Uterus (tissue), 2 donors: ENCODE measurements around the gene IGFN1.

Experiments used
- CTCF ChIP-seq, 4 experiments: fragments of 200-600 bp in 2 of 4; fragments of 450-650 bp in 2 of 4; sonication (generic) in 2 of 4; IDR thresholded peaks; one replicate each; pipeline ENCODE4 v1.5.1; 2016 to 2019; ENCODE audit warnings: antibody characterized with exemption in 4 of 4, mild to moderate bottlenecking in 2 of 4, moderate library complexity in 1 of 4
- POLR2A ChIP-seq, 2 donors: fragments of 450-650 bp; IDR thresholded peaks; one replicate each; pipeline ENCODE4 v1.6.1; 2016; ENCODE audit warnings: antibody characterized with exemption in 2 of 2, mild to moderate bottlenecking in 1 of 2, moderate library complexity in 1 of 2

GRCh38 chr1:201153474-201154388 is 36.9 kb upstream of the IGFN1 start:
- TF ChIP-seq CTCF (IDR thresholded peaks at IDR 0.05) (no peak), POLR2A (IDR thresholded peaks at IDR 0.05) (no peak)
